ENCODE data around the gene MRPS10. TPM values are rescaled to one million over a fixed set of nuclear protein-coding genes. Genes with fewer than 3 reads are reported as not detected.

The MRPS10 gene
- polyA plus RNA-seq, 1 donor: 25.2 TPM

DNA sequence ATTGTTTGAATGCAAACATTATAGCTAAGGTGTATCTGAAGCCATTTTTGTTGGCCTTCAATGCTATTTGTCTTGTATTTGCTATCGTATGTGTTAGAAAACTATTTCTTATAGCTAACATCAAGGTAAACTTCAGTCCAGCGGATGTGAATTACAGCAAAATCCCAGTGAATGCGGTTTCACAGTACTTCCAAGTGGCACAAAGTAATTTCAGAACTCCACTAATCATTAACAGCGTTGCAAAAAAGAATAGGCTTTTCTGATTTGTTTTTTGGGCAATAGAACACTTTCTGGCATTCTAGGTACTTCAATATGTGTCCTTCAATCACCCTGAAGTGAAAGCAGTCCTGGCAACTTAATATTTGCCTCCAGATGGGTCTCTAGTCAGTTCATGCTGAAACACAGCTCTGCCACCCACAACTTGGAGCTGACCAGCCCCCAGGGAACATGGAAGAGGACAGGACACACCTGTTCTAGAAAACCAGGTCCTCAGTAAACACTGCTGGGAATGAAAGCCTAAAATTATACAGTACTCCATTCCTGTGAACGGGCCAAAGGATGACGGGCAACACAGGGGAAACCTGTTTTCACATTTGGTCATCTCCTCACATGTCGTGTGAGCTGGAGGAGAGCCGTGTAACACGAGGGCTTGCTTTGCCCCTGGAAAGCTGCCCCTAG lies 9.7 kb upstream of the MRPS10 start:
- no peak overlapping the region for H3K4me3 ChIP-seq (ENCODE audit: low read length)
- WGBS (ENCODE audit: insufficient coverage, low lambda C conversion rate): 20% methylated on average over 1 of the region's 9 CpGs
- no peak for DNase-seq

DNA sequence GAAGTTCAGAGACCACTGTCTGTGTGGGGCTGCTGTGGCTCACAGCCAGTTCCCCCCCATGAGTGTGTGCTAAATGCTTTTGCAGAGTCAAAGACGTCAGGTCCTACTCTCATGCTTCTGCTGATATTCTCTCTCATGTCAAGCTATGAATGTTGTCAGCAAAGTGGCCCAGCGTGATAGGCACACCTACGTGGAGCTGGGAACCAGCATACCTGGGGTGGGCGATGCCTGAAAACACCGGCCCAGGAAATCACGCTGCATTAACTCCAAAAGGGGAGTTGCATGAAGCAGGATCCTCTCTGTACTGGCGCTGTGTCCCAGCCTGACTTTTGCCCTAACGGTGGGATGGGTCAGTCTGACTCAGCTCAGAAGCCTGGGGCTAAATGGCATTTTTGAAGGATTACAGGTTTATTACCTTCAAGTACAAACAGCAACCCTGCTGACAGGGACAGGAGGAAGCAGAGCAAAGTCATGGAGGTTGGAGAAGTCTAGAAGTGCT lies 9.0 kb upstream of the MRPS10 start:
- no CpG with 5 or more reads among the region's 8 CpGs for WGBS (ENCODE audit: insufficient coverage, low lambda C conversion rate)
- Histone ChIP-seq H3K9me3 (ENCODE audit: control insufficient read depth, low read depth, low read length) (no peaks in the 10 kb centered on the region), H3K27me3 (ENCODE audit: control insufficient read depth, insufficient read depth, low read length) (no peaks in the 10 kb centered on the region), H3K4me3 (ENCODE audit: low read length) (no peak overlapping the region), H3K36me3 (ENCODE audit: control insufficient read depth, insufficient read depth, low read length) (peaks cover 2% of the 10 kb centered on the region), H3K4me1 (ENCODE audit: control insufficient read depth, insufficient read depth, low read length) (peaks cover 27% of the 10 kb centered on the region), H3K27ac (ENCODE audit: low read length) (peak overlapping the region; percentile 80)
- DNase-seq: peak; percentile 87 to 94

More for the DNA sequence above, 9.7 kb upstream of the MRPS10 start:
- Histone ChIP-seq H3K36me3 (ENCODE audit: control insufficient read depth, insufficient read depth, low read length) (peaks cover 2% of the 10 kb centered on the region), H3K9me3 (ENCODE audit: control insufficient read depth, low read depth, low read length) (no peaks in the 10 kb centered on the region), H3K27ac (ENCODE audit: low read length) (peak overlapping the region; percentile 80), H3K4me1 (ENCODE audit: control insufficient read depth, insufficient read depth, low read length) (peaks cover 27% of the 10 kb centered on the region), H3K27me3 (ENCODE audit: control insufficient read depth, insufficient read depth, low read length) (no peaks in the 10 kb centered on the region)

DNA sequence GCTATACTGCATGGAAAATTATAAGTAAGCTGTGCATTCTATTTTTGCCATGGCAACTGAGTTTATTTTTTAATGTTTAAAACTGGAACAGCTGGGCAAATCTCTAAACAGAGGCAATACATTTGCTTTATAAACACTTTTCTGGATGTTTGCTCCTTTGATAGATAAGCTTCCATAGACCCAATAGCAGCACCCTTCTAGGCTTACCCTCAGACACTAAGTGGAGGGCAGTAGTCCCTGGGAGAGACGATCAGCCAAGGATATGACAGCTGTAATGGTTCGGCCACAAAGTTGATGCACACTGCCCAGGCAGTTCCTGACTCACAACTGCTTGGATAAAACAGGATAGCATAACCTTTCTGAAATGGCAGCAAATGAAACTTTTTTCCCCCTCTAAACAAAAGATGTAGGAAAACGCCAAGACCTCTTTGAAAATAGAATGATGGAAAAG lies 8.5 kb upstream of the MRPS10 start:
- H3K27me3 ChIP-seq (ENCODE audit: control insufficient read depth, insufficient read depth, low read length): no peaks in the 10 kb centered on the region
- peak overlapping the region; percentile 80 for H3K27ac ChIP-seq (ENCODE audit: low read length)
- DNase-seq: peak in 1 of 2 donors; percentile 32
- WGBS (ENCODE audit: insufficient coverage, low lambda C conversion rate): 50% methylated on average over 1 of the region's 3 CpGs
- H3K9me3 ChIP-seq (ENCODE audit: control insufficient read depth, low read depth, low read length): no peaks in the 10 kb centered on the region
- H3K4me3 ChIP-seq (ENCODE audit: low read length): no peak overlapping the region
- H3K36me3 ChIP-seq (ENCODE audit: control insufficient read depth, insufficient read depth, low read length): peaks cover 2% of the 10 kb centered on the region
- H3K4me1 ChIP-seq (ENCODE audit: control insufficient read depth, insufficient read depth, low read length): peaks cover 27% of the 10 kb centered on the region

DNA sequence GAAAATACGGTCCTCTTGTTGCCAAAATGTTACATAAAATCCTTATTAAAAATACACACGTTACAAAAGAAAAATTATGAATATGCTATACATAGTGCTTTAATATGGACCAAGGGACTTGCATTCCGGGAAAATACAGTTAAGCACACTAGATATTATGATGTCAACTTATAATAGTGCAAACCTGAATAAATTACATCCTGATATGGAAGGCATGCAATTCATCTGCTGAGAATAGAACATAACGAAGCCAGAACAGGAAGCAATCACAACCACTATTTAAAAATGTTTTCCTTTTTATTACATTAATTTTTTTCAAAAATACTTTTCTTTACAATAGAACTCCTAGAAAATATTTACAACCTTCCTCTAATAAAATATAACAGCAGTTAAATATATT lies 7.8 kb upstream of the MRPS10 start:
- H3K36me3 ChIP-seq (ENCODE audit: control insufficient read depth, insufficient read depth, low read length): peaks cover 2% of the 10 kb centered on the region
- H3K4me1 ChIP-seq (ENCODE audit: control insufficient read depth, insufficient read depth, low read length): peaks cover 27% of the 10 kb centered on the region
- no peaks in the 10 kb centered on the region for H3K9me3 ChIP-seq (ENCODE audit: control insufficient read depth, low read depth, low read length)
- H3K4me3 ChIP-seq (ENCODE audit: low read length): no peak overlapping the region
- DNase-seq: no peak
- WGBS (ENCODE audit: insufficient coverage, low lambda C conversion rate): 80% methylated on average over 3 of the region's 4 CpGs
- H3K27me3 ChIP-seq (ENCODE audit: control insufficient read depth, insufficient read depth, low read length): no peaks in the 10 kb centered on the region
- no peak overlapping the region for H3K27ac ChIP-seq (ENCODE audit: low read length)

DNA sequence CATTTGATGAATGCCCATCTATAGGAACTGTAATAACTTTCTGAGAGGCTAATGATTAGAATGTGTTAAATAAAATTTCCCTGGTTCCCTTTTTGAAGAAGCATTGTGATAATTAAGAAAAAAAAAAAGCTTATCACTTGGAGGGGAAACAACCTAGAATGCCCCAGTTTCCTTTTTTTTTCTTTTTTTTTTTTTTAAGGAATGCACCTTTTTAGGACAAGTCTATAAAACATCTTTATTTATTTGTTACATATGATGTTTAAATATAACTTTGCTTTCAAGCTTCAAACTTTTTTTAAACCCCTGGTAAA lies 7.3 kb upstream of the MRPS10 start:
- peaks cover 27% of the 10 kb centered on the region for H3K4me1 ChIP-seq (ENCODE audit: control insufficient read depth, insufficient read depth, low read length)
- H3K9me3 ChIP-seq (ENCODE audit: control insufficient read depth, low read depth, low read length): no peaks in the 10 kb centered on the region
- no peaks in the 10 kb centered on the region for H3K27me3 ChIP-seq (ENCODE audit: control insufficient read depth, insufficient read depth, low read length)
- H3K27ac ChIP-seq (ENCODE audit: low read length): no peak overlapping the region
- H3K4me3 ChIP-seq (ENCODE audit: low read length): no peak overlapping the region
- DNase-seq: no peak
- peaks cover 2% of the 10 kb centered on the region for H3K36me3 ChIP-seq (ENCODE audit: control insufficient read depth, insufficient read depth, low read length)

DNA sequence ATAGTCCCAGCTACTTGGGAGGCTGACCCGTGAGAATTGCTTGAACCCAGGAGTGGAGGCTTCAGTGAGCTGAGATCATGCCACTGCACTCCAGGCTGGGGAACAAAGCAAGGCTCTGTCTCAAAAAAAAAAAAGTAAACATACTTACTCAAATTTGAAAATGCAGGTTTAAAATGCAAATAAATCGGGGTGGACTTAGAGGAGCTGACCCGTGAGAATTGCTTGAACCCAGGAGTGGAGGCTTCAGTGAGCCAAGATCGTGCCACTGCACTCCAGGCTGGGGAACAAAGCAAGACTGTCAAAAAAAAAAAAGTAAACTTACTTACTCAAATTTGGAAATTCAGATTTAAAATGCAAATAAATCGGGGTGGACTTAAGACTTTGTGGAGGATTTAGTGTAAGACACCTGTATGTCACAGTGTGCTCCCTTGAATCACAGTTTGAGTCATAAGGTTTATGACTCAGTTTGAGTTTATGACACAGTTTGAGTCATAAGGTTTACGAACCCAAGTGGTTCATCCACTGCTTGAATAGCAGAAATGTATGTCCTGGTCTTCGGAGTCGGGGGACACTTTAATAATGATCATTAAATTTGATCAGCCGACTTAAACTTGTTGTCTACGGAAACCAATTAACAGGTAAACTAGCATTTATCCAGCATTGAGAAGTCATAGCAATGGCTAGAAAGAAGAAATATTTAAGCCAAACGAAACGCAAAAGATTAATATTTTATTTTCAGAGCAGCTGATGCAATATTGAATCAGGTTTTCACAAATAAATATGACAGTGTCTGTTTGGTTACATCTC lies 6.8 kb upstream of the MRPS10 start:
- H3K36me3 ChIP-seq (ENCODE audit: control insufficient read depth, insufficient read depth, low read length): peaks cover 2% of the 10 kb centered on the region
- H3K27ac ChIP-seq (ENCODE audit: low read length): peak overlapping the region; percentile 21
- no peaks in the 10 kb centered on the region for H3K27me3 ChIP-seq (ENCODE audit: control insufficient read depth, insufficient read depth, low read length)
- peak; percentile 87 to 92 for DNase-seq
- 37% methylated on average over 4 of the region's 12 CpGs for WGBS (ENCODE audit: insufficient coverage, low lambda C conversion rate)
- no peak overlapping the region for H3K4me3 ChIP-seq (ENCODE audit: low read length)
- no peaks in the 10 kb centered on the region for H3K9me3 ChIP-seq (ENCODE audit: control insufficient read depth, low read depth, low read length)
- peaks cover 27% of the 10 kb centered on the region for H3K4me1 ChIP-seq (ENCODE audit: control insufficient read depth, insufficient read depth, low read length)

DNA sequence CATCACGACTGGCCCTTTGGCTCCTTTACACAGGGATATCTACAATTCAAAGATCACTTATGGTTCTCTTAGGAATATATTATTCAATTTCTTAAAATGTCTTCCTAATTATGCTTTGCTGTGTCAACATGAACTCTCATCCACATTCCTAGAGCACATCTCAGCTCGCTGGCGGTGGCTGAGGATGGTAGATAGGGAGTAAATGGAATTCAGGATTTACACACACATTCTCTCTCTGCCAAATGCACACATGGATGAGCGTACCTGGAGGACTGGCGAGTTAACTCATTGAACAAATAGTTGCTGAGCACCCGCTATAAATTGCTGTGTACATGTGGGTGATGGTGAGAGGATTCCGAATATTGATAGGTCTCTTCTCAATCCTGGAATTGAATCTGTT lies 4.8 kb upstream of the MRPS10 start:
- Histone ChIP-seq H3K4me1 (ENCODE audit: control insufficient read depth, insufficient read depth, low read length) (peaks cover 19% of the 10 kb centered on the region), H3K9me3 (ENCODE audit: control insufficient read depth, low read depth, low read length) (no peaks in the 10 kb centered on the region), H3K27me3 (ENCODE audit: control insufficient read depth, insufficient read depth, low read length) (no peaks in the 10 kb centered on the region), H3K4me3 (ENCODE audit: low read length) (no peak overlapping the region), H3K27ac (ENCODE audit: low read length) (no peak overlapping the region), H3K36me3 (ENCODE audit: control insufficient read depth, insufficient read depth, low read length) (no peaks in the 10 kb centered on the region)
- DNase-seq: peak in 1 of 2 donors; percentile 41
- WGBS (ENCODE audit: insufficient coverage, low lambda C conversion rate): no CpG with 5 or more reads among the region's 7 CpGs

DNA sequence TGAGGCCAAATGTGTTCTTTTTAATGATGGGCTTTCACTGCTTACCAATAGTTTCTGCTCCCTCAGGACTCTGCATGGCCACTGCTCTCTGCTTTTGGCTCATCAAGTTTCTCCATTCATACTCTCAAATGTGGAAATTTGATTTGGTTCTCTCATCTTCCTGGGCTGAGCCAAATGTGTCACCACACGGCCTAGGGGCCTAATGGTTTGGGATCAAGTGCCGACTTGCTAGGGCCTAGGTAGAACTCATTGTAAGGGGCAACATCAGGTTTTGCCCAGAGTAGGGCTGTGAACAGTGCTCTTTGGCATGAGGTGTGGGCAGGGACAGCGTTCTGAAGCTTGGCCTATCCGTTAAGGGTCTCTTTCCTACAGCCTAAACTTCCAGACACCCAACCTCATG lies 3.9 kb upstream of the MRPS10 start:
- Histone ChIP-seq H3K4me1 (ENCODE audit: control insufficient read depth, insufficient read depth, low read length) (peaks cover 15% of the 10 kb centered on the region), H3K27ac (ENCODE audit: low read length) (no peak overlapping the region), H3K9me3 (ENCODE audit: control insufficient read depth, low read depth, low read length) (no peaks in the 10 kb centered on the region), H3K36me3 (ENCODE audit: control insufficient read depth, insufficient read depth, low read length) (no peaks in the 10 kb centered on the region), H3K27me3 (ENCODE audit: control insufficient read depth, insufficient read depth, low read length) (no peaks in the 10 kb centered on the region), H3K4me3 (ENCODE audit: low read length) (no peak overlapping the region)
- DNase-seq: no peak
- no CpG with 5 or more reads among the region's 4 CpGs for WGBS (ENCODE audit: insufficient coverage, low lambda C conversion rate)

DNA sequence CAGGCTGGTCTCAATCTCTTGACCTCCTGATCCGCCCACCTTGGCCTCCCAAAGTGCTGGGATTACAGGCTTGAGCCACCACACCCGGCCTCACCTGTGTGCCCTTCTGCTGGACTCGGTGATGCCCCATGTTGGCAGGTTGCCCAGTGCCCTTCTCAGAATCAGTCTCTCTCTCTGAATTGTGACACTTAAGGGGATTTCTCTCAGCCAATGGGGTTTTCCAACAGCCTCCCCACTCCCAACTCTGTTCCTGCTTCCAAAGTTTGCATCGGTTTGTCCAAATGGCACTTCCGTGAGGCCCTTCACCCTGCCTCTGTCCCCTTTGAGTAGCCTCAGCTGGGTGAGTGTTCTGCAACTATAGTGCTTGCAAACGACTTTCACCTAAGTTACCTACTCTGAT lies 3.1 kb upstream of the MRPS10 start:
- Histone ChIP-seq H3K27me3 (ENCODE audit: control insufficient read depth, insufficient read depth, low read length) (no peaks in the 10 kb centered on the region), H3K36me3 (ENCODE audit: control insufficient read depth, insufficient read depth, low read length) (no peaks in the 10 kb centered on the region), H3K4me1 (ENCODE audit: control insufficient read depth, insufficient read depth, low read length) (peaks cover 9% of the 10 kb centered on the region), H3K9me3 (ENCODE audit: control insufficient read depth, low read depth, low read length) (no peaks in the 10 kb centered on the region), H3K4me3 (ENCODE audit: low read length) (no peak overlapping the region), H3K27ac (ENCODE audit: low read length) (no peak overlapping the region)
- WGBS (ENCODE audit: insufficient coverage, low lambda C conversion rate): 80% methylated on average over 1 of the region's 6 CpGs
- no peak for DNase-seq

DNA sequence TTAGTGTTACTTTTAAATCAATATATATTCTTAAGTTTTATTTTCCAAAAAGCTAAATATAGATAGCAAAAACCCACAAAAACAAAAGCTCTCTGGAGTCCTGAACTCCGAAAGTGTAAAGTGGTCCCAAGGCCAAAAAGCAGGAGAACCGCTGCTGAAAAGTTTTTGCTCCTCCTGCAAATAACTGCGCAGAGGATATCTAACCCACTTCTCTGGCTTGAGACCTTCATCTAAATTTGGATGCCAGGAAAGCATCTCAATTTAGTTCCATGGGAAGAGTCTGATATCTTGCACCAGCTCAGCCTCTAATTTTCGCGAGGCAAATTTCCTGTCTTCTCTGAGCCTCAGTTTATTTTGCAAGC lies 523 bp downstream of the MRPS10 start:
- Histone ChIP-seq H3K36me3 (ENCODE audit: control insufficient read depth, insufficient read depth, low read length) (peaks cover 13% of the 10 kb centered on the region), H3K9me3 (ENCODE audit: control insufficient read depth, low read depth, low read length) (no peaks in the 10 kb centered on the region), H3K4me3 (ENCODE audit: low read length) (peak overlapping the region; percentile 86), H3K27ac (ENCODE audit: low read length) (peak overlapping the region; percentile 61), H3K4me1 (ENCODE audit: control insufficient read depth, insufficient read depth, low read length) (peaks cover 4% of the 10 kb centered on the region), H3K27me3 (ENCODE audit: control insufficient read depth, insufficient read depth, low read length) (no peaks in the 10 kb centered on the region)
- no peak for DNase-seq
- 0% methylated on average over 1 of the region's 5 CpGs for WGBS (ENCODE audit: insufficient coverage, low lambda C conversion rate)
